Right cardiac atrium (tissue), 5 donors: ENCODE data around the gene HLA-DQA1. TPM values are rescaled to one million over a fixed set of nuclear protein-coding genes. Genes with fewer than 3 reads are reported as not detected.
"Not testable (repeated sequence)": the region's sequence is repeated elsewhere in the genome, so short reads cannot be mapped to it uniquely, and the experiment has no call there.

ENCODE experiments used
- ATAC-seq, 2 donors: fragments of 200-7000 bp; cut with Tn5 transposase; one replicate each; pipeline versions ENCODE4 v1.8.0 to v1.9.1; 2020; ENCODE audit warnings: moderate library complexity in 2 of 2, mild to moderate bottlenecking in 1 of 2
- DNase-seq, 3 donors: peaks; one replicate each; pipeline ENCODE4 v3.0.0-alpha.2; 2020
- H3K27ac ChIP-seq: one replicate; pipeline ENCODE4 v1.5.1; 2013; ENCODE audit warnings: mild to moderate bottlenecking, low read length, control low read depth, moderate library complexity
- H3K27me3 ChIP-seq: one replicate; pipeline ENCODE4 v1.6.1; 2013; ENCODE audit not compliant: control insufficient read depth, insufficient read depth
- H3K4me1 ChIP-seq: one replicate; pipeline ENCODE4 v1.6.1; 2013; ENCODE audit warnings: low read length; ENCODE audit not compliant: control insufficient read depth, insufficient read depth
- H3K4me3 ChIP-seq: one replicate; pipeline ENCODE4 v1.5.1; 2013; ENCODE audit warnings: low read length, control low read depth
- H3K9me3 ChIP-seq: one replicate; pipeline ENCODE4 v1.6.1; 2013; ENCODE audit warnings: low read length; ENCODE audit not compliant: control insufficient read depth
- WGBS: extraction: QIAGEN DNeasy Blood & Tissue Kit; methylation state at CpG from one replicate; pipeline ENCODE4 v1.1.7; 2013; 5-methylcytosine and 5-hydroxymethylcytosine counted together
- intact Hi-C, 4 donors: fragments of 100-400 bp; cut with DNase I; formaldehyde crosslinking; loops; one replicate each; pipeline versions ENCODE4 v1.11.0 to v1.14.0; 2022 to 2023
- long read RNA-seq, 4 donors: library from polyadenylated mRNA; unstranded; transcript quantifications; one replicate each; pipeline ENCODE4 v2.0.0, GENCODE V29; 2020 to 2021
- polyA plus RNA-seq: library from polyadenylated mRNA; stranded (reverse); fragments of 200-250 nt; gene quantifications from one replicate; pipeline ENCODE4 v1.2.3, GENCODE V29; 2013
- total RNA-seq, 4 donors: library from RNA; stranded (reverse); fragmentation: NEBNext Ultra II Directional; extraction: Animal tissue kit (Norgen Biotek cat#: 25700); gene quantifications; one replicate each; pipeline ENCODE4 v1.2.1, GENCODE V29; 2021
- donor health status: healthy with polysubstance abuse.
- donor health status: DM: no; HTN: yes; CAD: no.
- donor health status: DM: no; HTN: no; CAD: no.
- donor health status: DM: no; HTN: yes; CAD: no; lungs with severe emphysema.
- donor health status: DM: yes; HTN: yes; CAD: no.

The HLA-DQA1 gene
- total RNA-seq (10 to 100 TPM in 2 of 4 donors, 1 to 10 TPM in 2; 6.5 to 18.4 (median 8.9) TPM), polyA plus RNA-seq (6.0 TPM)
- long read RNA-seq, donor 1, partial matches to known transcripts: 1 of 7 reads
- long read RNA-seq, donor 1, other reads (novel, unspliced or antisense): 3 of 7 reads
- long read RNA-seq, donor 2: 0 reads
- long read RNA-seq, donor 3: 0 reads
- long read RNA-seq, donor 4, partial matches to known transcripts: 0 of 1 reads
- long read RNA-seq, donor 4, other reads (novel, unspliced or antisense): 0 of 1 reads

DNA sequence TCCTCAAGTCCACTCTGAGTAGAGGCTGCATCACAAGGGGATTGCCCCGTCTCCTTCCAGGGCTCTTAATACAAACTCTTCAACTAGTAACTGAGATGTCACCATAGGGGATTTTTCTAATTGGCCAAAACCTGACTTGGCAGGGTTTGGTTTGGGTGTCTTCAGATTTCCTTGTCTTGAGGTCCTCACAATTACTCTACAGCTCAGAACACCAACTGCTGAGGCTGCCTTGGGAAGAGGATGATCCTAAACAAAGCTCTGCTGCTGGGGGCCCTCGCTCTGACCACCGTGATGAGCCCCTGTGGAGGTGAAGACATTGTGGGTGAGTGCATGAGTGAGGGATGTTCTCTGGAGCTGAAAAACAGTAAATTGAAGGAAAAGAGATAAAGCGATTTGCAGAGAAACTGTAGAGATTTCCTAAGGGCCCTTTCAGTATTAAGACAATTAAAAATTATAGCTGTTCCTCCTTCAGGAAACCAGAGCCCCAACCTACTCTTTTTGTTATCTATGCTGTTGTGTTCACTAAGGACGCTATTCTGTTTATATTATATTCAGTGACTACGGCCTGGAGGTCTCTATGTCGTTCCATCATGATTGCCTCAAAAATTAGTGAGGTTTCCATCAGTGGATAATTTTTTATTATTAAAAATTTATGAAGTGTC, at the start of gene HLA-DQA1:
HLA-DQA1 (plus strand) TSS at position 188 of the 662 bp plus-strand sequence; CDS start at position 241, 53 bp downstream.
- DNase-seq: no peak
- 44% methylated on average over 7 of the region's 7 CpGs for WGBS
- no peaks in the 10 kb centered on the region for H3K27me3 ChIP-seq
- peak within 1 kb of the TSS; percentile 4 for H3K4me3 ChIP-seq
- no peak within 1 kb of the TSS for H3K27ac ChIP-seq
- peak; percentile 42 to 50 for ATAC-seq
- intact Hi-C loops: no loop called here
- no peaks in the 10 kb centered on the region for H3K9me3 ChIP-seq
- no peaks in the 10 kb centered on the region for H3K4me1 ChIP-seq

DNA sequence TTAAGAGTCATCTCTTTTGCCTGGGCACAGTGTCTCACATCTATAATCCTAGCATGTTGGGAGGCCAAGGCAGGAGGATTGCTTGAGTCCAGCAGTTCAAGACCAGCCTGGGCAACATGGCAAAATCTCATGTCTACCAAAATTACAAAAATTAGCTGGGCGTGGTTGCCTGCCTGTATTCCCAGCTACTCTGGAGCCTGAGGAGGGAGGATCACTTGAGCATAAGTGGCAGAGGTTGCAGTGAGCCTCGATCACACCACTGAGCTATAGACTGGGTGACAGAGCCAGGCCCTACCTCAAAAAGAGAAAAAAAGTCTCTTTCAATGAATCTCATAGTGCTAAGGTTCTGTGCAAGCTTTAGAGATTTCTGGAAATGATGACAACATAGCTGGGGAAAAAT, 49.0 kb upstream of the HLA-DQA1 start:
- H3K4me3 ChIP-seq: no peak overlapping the region

DNA sequence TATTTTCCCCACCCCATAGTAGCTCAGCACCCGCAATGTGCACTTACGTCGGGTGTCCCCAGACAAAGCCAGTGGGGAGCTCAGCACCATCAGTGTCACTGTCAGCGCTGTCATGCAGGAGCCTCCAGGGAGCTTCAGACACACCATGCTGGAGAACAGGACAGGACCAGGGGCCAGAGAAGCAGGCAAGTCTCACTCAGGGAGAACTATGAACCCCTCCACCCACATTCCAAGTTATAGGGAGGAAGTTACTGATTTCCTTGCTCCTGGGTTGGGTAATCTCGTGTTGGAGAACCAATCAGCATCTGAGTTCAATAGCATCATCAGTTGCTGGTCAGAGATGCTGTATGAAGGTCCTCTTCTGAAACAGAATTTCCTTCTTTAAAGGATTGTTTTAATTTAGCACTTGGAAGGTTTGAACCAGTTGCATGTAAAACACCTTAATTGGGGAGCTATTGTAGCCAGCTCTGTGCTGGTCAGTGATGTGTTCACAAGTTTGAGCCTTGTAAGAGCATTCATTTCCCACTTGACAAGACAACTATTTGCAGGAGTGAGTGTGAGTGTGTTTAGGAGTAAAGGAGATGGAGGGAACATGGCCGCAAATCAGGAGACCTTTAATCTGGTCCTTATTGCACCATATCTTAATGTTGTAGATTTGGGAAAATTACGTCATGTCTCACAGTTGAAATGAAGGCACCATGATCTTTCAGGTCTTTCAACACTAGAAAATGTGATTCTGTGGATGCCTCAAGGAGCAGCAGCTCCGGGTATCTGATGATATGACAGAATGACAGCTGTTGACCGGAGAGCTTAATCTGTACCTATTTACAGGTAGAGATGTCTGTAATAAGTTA, 47.4 kb upstream of the HLA-DQA1 start, which contains the start of gene HLA-DRB1:
HLA-DRB1 (minus strand) TSS at position 253 of the 854 bp plus-strand sequence; CDS start at position 147, 106 bp downstream.
- Histone ChIP-seq H3K27me3 (no peaks in the 10 kb centered on the region), H3K4me1 (no peaks in the 10 kb centered on the region), H3K27ac (no peak within 1 kb of the TSS), H3K4me3 (no peak within 1 kb of the TSS), H3K9me3 (no peaks in the 10 kb centered on the region)
- WGBS: 16% methylated on average over 9 of the region's 9 CpGs
- intact Hi-C loops: no loop called here
- DNase-seq: peak; percentile 18 to 62 (median 20)
- peak; percentile 96 to 97 for ATAC-seq

More for the DNA sequence above, 49.0 kb upstream of the HLA-DQA1 start:
- intact Hi-C loops: no loop called here
- ATAC-seq (no peak), DNase-seq (no peak)
- H3K27ac ChIP-seq: no peak overlapping the region
- H3K4me1 ChIP-seq: no peaks in the 10 kb centered on the region
- H3K27me3 ChIP-seq: no peaks in the 10 kb centered on the region
- WGBS: 84% methylated on average over 2 of the region's 2 CpGs
- H3K9me3 ChIP-seq: no peaks in the 10 kb centered on the region

DNA sequence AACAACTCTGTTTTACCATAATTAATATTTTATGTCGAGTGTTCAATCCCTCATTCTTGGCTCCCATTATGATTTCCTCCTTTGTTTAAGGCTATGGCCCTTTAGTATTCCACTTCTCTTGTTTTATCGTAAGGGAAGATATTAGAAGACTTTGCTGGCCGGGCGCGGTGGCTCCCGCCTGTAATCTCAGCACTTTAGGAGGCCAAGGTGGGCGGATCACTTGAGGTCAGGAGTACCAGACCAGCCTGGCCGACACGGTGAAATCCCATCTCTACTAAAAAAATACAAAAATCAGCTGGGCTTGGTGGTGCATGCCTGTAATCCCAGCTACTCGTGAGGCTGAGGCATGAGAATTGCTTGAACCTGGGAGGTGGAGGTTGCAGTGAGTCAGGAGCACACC, 46.5 kb upstream of the HLA-DQA1 start:
- intact Hi-C loops, DNase-seq, H3K27ac ChIP-seq, H3K4me1 ChIP-seq, H3K9me3 ChIP-seq, ATAC-seq, H3K27me3 ChIP-seq, H3K4me3 ChIP-seq: not testable (repeated sequence)
- no CpG with 5 or more reads among the region's 10 CpGs for WGBS

DNA sequence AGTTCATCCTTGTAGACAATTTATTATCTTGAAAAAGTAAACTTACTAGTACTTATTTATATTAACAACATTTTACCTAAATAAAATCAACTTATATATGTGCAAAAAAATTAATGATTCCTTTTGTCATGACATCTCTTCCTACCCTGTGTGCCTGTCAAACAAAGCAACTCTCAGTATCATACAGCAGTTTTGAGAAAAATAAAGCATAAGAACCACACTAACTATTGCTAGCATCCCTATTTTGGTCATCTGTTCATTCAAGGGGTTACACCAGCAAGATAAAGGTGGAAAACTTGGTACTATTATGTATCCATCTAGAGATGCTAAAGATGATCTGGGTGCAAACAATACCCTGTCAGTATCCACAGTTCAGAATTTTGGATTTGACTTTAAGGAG, 40.2 kb upstream of the HLA-DQA1 start:
- ATAC-seq (no peak), DNase-seq (no peak)
- Histone ChIP-seq H3K27me3 (no peaks in the 10 kb centered on the region), H3K4me3 (no peak overlapping the region), H3K9me3 (no peaks in the 10 kb centered on the region), H3K4me1 (no peaks in the 10 kb centered on the region), H3K27ac (no peak overlapping the region)
- intact Hi-C loops: no loop called here

DNA sequence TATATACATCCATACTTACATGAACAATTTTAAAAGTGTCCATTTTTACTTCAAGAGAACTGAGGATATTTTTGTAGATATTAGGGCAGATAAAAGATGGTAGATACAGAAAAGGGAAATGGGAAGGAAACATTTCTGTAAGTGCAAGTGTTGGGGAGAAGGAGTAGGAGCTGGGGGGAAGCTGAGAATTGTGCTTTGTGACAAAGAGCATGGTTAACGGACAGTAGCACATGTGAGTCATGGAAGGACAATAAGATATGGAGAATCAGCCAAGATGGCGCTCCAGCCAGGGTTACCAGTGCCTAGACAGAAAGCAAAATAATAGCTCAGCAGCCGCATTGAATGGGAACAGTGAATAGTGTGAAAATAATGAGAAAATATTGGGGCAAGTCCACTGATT, 34.8 kb upstream of the HLA-DQA1 start:
- Histone ChIP-seq H3K27ac (no peak overlapping the region), H3K9me3 (no peaks in the 10 kb centered on the region), H3K4me1 (no peaks in the 10 kb centered on the region), H3K4me3 (no peak overlapping the region), H3K27me3 (no peaks in the 10 kb centered on the region)
- no peak for ATAC-seq
- 61% methylated on average over 3 of the region's 3 CpGs for WGBS
- intact Hi-C loops: no loop called here
- no peak for DNase-seq

DNA sequence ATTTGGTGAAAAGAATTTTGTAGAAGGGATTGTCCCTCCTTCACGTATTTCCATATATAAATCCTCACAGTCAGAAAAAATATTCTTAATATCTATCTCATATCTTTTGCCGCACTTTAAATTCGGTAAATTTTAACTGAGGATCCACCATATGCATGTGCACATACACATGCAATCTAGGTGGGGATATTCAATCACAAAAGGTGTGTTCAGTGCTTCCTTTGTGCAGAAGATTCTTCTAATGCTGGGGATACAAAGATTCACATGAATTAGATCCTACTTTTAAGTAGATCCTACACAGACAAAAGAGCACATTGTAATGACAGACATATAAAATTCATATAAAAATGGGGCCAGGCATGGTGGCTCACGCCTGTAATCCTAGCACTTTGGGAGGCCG, 34.0 kb upstream of the HLA-DQA1 start:
- WGBS: 66% methylated on average over 3 of the region's 5 CpGs
- DNase-seq (no peak), ATAC-seq (no peak)
- Histone ChIP-seq H3K27ac (no peak overlapping the region), H3K9me3 (no peaks in the 10 kb centered on the region), H3K27me3 (no peaks in the 10 kb centered on the region), H3K4me1 (no peaks in the 10 kb centered on the region), H3K4me3 (no peak overlapping the region)
- intact Hi-C loops: no loop called here

DNA sequence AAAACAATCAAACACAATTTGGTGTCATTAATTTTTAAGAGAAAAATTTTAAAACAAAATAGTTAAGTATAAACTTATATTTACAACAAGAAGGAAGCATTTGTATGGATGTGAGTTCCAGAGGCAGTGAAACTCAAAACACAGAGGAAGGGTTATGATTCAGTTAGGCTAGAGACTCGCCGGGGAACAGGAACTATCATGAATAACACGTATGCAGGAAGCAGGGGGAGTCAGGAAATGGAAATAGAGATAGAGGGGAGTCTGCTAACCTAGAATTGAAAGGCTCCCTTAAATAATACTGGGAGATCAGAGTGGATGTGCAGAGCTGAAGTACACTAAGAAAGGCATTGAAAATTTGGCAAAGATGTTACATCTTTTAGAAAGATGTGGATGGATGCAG, 33.3 kb upstream of the HLA-DQA1 start:
- 10% methylated on average over 3 of the region's 3 CpGs for WGBS
- intact Hi-C loops: no loop called here
- DNase-seq (no peak), ATAC-seq (peak; percentile 33 to 89)
- no peak overlapping the region for H3K27ac ChIP-seq
- no peaks in the 10 kb centered on the region for H3K27me3 ChIP-seq
- no peak overlapping the region for H3K4me3 ChIP-seq
- no peaks in the 10 kb centered on the region for H3K4me1 ChIP-seq
- no peaks in the 10 kb centered on the region for H3K9me3 ChIP-seq

DNA sequence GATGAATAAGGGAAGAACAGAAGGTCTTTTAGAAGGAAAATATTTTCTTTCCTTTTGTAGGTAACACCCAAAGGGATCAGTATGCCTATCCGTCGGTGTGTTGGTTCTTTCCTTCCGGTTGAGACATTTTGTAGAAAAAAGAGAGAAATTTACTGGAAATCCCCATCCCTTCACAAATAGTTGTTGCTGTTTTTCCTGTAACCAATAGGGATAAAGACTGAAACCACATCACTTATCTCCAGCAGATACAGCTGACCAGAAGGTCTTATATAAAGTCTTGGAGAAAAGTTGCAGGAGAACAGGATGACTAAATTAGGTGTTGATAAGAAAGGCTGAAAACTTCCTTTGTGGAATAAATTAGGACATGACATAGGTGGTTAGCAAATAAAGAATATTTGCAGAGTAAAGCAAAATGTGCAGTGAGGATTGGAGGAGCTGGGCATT, 32.8 kb upstream of the HLA-DQA1 start:
- H3K4me3 ChIP-seq: no peak overlapping the region
- intact Hi-C loops: no loop called here

DNA sequence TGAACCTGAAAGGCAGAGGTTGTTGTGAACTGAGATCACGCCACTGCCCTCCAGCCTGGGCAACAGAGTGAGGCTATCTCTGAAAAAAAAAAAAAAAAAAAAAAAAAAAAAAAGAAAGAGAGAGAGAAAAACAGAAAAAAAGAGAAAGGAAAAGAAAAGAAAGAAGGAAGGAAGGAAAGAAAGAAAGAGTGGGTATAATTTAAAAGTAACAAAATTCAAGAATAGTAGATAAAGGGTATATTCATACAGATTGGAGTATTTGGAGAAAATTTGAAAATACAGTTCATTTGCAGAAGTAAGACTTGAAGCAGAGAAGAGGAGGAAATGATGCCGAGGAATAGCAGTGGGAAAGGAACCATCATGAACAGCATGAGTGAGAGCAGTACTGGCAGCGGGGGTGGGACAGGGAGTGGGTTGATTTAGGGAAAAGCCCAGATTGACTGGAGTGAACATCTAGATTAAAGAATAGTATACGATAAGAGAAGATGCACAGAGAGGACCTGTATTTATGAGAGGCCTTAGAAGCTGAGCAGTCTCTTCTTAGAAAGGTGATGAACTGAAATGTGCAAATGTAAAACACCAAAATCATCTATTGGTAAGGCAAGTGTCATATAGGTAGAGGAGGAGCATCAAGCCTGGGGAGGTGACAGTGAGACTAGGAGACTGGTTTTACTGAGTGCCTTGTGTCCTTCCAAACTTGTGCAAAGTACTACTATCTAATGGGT, 29.8 kb upstream of the HLA-DQA1 start:
- no peaks in the 10 kb centered on the region for H3K9me3 ChIP-seq
- ATAC-seq (no peak), DNase-seq (no peak)
- H3K27me3 ChIP-seq: no peaks in the 10 kb centered on the region
- no peaks in the 10 kb centered on the region for H3K4me1 ChIP-seq
- intact Hi-C loops: no loop called here
- no peak overlapping the region for H3K4me3 ChIP-seq
- 58% methylated on average over 3 of the region's 4 CpGs for WGBS
- H3K27ac ChIP-seq: no peak overlapping the region

More for the DNA sequence above, 32.8 kb upstream of the HLA-DQA1 start:
- ATAC-seq: peak; percentile 68 to 92
- H3K27me3 ChIP-seq: no peaks in the 10 kb centered on the region
- no peak for DNase-seq
- WGBS: 0% methylated on average over 3 of the region's 3 CpGs
- no peaks in the 10 kb centered on the region for H3K4me1 ChIP-seq
- no peak overlapping the region for H3K27ac ChIP-seq
- no peaks in the 10 kb centered on the region for H3K9me3 ChIP-seq
